Thoracic aorta (tissue), 2 donors: ENCODE measurements around the gene ITGBL1. TPM values are rescaled to one million over a fixed set of nuclear protein-coding genes. Genes with fewer than 3 reads are reported as not detected.

Experiments
- ATAC-seq: fragments of 150-250 bp; one replicate; pipeline ENCODE4 v1.8.0; 2017; ENCODE audit warnings: low read depth; ENCODE audit not compliant: insufficient number of reproducible peaks, low FRiP score
- DNase-seq: peaks from one replicate; pipeline ENCODE4 v3.0.0-alpha.2; 2020; ENCODE audit warnings: low spot score
- H3K27ac ChIP-seq, 2 donors: fragments of 200-600 bp; sonication (generic); 1 replicate in 1 of 2; 2 replicates in 1 of 2; pipeline ENCODE4 v1.5.1; 2016; ENCODE audit warnings: mild to moderate bottlenecking in 2 of 2, moderate library complexity in 2 of 2
- H3K27me3 ChIP-seq: fragments of 200-600 bp; sonication (generic); replicated peaks from 2 replicates; pipeline ENCODE4 v1.6.0; 2016; ENCODE audit warnings: mild to moderate bottlenecking; ENCODE audit not compliant: insufficient read depth
- H3K36me3 ChIP-seq: fragments of 200-600 bp; sonication (generic); one replicate; pipeline ENCODE4 v1.5.1; 2016
- H3K4me1 ChIP-seq, 2 donors: fragments of 200-600 bp; sonication (generic); 1 replicate in 1 of 2; 2 replicates in 1 of 2; pipeline versions ENCODE4 v1.5.1 to v1.6.0; 2016; ENCODE audit warnings: low read depth in 2 of 2, mild to moderate bottlenecking in 1 of 2; ENCODE audit not compliant: control insufficient read depth in 1 of 2
- H3K4me3 ChIP-seq: fragments of 200-600 bp; sonication (generic); 2 replicates; pipeline ENCODE4 v1.5.1; 2016; ENCODE audit warnings: mild to moderate bottlenecking
- H3K9me3 ChIP-seq: fragments of 200-600 bp; sonication (generic); 2 replicates; pipeline ENCODE4 v1.5.1; 2016
- CTCF ChIP-seq: fragments of 200-600 bp; sonication (generic); IDR thresholded peaks from one replicate; pipeline ENCODE4 v1.5.1; 2019; ENCODE audit warnings: antibody characterized with exemption
- total RNA-seq, 2 donors: library from RNA; depleted of rRNA; stranded (reverse); fragments of >200 nt; gene quantifications; one replicate each; pipeline versions ENCODE4 v1.1.0 to v1.2.3, GENCODE V29; 2016

The ITGBL1 gene
- total RNA-seq, 2 donors from 2014 or later = 179 to 224 TPM

- no peak overlapping the region for H3K27ac ChIP-seq
- TF ChIP-seq CTCF = no peak
- no peak overlapping the region for H3K4me3 ChIP-seq
- ATAC-seq (no peak), DNase-seq (no peak)
- no peaks in the 10 kb centered on the region for H3K9me3 ChIP-seq
- peaks cover 3 to 7% of the 10 kb centered on the region in 2 donors for H3K4me1 ChIP-seq
- no peaks in the 10 kb centered on the region for H3K27me3 ChIP-seq
- H3K36me3 ChIP-seq = no peaks in the 10 kb centered on the region
Measured at GRCh38 chr13:101639711-101640110, 187.2 kb downstream of the ITGBL1 start.

- Histone ChIP-seq H3K4me3 (no peak overlapping the region), H3K36me3 (no peaks in the 10 kb centered on the region)
- no peak for DNase-seq
Measured at GRCh38 chr13:101640788-101641400, 188.4 kb downstream of the ITGBL1 start.

GRCh38 chr13:101645871-101646270, 193.4 kb downstream of the ITGBL1 start:
- ATAC-seq = no peak
- no peak overlapping the region for H3K4me3 ChIP-seq
- no peaks in the 10 kb centered on the region for H3K27me3 ChIP-seq
- peaks cover 3 to 9% of the 10 kb centered on the region in 2 donors for H3K4me1 ChIP-seq
- no peaks in the 10 kb centered on the region for H3K9me3 ChIP-seq
- DNase-seq = no peak
- TF ChIP-seq CTCF = no peak
- no peaks in the 10 kb centered on the region for H3K36me3 ChIP-seq
- H3K27ac ChIP-seq = no peak overlapping the region

More at GRCh38 chr13:101640788-101641400, 188.4 kb downstream of the ITGBL1 start:
- no peaks in the 10 kb centered on the region for H3K9me3 ChIP-seq
- no peak for ATAC-seq
- H3K27me3 ChIP-seq = no peaks in the 10 kb centered on the region
- TF ChIP-seq CTCF = no peak
- H3K4me1 ChIP-seq = peaks cover 3 to 7% of the 10 kb centered on the region in 2 donors
- H3K27ac ChIP-seq = no peak overlapping the region

- TF ChIP-seq CTCF = no peak
- H3K4me1 ChIP-seq = peaks cover 0 to 8% of the 10 kb centered on the region in 2 donors
- H3K27ac ChIP-seq = no peak overlapping the region
- ATAC-seq (no peak), DNase-seq (no peak)
- H3K36me3 ChIP-seq = no peaks in the 10 kb centered on the region
- no peaks in the 10 kb centered on the region for H3K27me3 ChIP-seq
- no peaks in the 10 kb centered on the region for H3K9me3 ChIP-seq
- no peak overlapping the region for H3K4me3 ChIP-seq
Measured at GRCh38 chr13:101647760-101648159, 195.3 kb downstream of the ITGBL1 start.

GRCh38 chr13:101648766-101649487, 196.5 kb downstream of the ITGBL1 start:
- Histone ChIP-seq H3K36me3 (no peaks in the 10 kb centered on the region), H3K27me3 (no peaks in the 10 kb centered on the region), H3K4me1 (peaks cover 0 to 8% of the 10 kb centered on the region in 2 donors), H3K4me3 (no peak overlapping the region), H3K27ac (no peak overlapping the region), H3K9me3 (no peaks in the 10 kb centered on the region)
- TF ChIP-seq CTCF = no peak
- DNase-seq = no peak
- no peak for ATAC-seq
